NCI-H748 (cell line): Measurements from ENCODE around the gene PLXDC2.
"Not testable (repeated sequence)": the region's sequence is repeated elsewhere in the genome, so short reads cannot be mapped to it uniquely, and the experiment has no call there.

Source experiments
- DNase-seq: peaks from one replicate; lab custom pipeline; 2025; ENCODE audit not compliant: unreplicated experiment; lab: John Stamatoyannopoulos, UW

PLXDC2 gene

DNA sequence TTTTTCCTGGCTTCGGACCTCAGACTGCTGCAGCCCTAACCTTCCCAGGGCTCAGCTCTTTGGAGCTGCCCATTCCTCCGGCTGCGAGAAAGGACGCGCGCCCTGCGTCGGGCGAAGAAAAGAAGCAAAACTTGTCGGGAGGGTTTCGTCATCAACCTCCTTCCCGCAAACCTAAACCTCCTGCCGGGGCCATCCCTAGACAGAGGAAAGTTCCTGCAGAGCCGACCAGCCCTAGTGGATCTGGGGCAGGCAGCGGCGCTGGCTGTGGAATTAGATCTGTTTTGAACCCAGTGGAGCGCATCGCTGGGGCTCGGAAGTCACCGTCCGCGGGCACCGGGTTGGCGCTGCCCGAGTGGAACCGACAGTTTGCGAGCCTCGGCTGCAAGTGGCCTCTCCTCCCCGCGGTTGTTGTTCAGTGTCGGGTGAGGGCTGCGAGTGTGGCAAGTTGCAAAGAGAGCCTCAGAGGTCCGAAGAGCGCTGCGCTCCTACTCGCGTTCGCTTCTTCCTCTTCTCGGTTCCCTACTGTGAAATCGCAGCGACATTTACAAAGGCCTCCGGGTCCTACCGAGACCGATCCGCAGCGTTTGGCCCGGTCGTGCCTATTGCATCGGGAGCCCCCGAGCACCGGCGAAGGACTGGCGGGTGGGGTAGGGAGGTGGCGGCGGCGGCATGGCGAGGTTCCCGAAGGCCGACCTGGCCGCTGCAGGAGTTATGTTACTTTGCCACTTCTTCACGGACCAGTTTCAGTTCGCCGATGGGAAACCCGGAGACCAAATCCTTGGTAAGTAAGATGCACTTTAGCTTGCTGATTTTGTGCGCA is at the start of gene PLXDC2:
TSS of gene PLXDC2 (plus strand) at position 22 of the 820 bp plus-strand sequence.
- DNase-seq: peak; percentile 50

DNA sequence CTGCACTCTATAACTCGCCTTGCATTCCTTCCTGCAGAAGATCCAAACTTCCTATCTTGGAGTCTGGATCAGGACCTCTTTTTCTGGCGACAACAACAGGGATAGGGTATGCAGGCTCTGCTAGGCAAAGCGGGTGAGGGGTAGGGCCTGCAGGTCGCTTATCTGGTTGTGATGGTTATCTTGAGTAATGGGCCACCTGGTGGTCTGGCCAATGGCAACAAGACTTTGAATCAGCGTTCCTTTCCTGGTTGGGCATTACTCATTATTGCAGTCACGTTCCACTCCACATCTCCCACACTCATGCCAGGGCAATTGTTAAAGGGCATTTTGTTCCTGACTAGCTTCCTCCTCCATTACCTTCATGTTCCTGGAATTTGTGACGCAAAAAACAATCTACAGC is 48.4 kb upstream of the PLXDC2 start:
- peak; percentile 6 for DNase-seq

DNA sequence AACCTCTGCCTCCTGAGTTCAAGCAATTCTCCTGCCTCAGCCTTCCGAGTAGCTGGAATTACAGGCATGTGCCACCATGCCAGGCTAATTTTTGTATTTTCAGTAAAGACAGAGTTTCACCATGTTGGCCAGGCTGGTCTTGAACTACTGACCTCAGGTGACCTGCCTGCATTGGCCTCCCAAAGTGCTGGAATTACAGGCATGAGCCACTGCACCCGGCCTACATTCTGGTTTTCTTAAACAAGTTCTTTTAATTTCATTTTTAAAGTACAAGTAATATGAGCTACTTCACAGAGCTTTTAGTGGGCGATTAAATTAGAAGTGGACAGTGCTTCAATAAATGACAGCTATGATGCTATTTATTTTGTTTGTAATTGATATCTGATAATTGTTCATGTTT is 46.4 kb upstream of the PLXDC2 start:
- DNase-seq: not testable (repeated sequence)

DNA sequence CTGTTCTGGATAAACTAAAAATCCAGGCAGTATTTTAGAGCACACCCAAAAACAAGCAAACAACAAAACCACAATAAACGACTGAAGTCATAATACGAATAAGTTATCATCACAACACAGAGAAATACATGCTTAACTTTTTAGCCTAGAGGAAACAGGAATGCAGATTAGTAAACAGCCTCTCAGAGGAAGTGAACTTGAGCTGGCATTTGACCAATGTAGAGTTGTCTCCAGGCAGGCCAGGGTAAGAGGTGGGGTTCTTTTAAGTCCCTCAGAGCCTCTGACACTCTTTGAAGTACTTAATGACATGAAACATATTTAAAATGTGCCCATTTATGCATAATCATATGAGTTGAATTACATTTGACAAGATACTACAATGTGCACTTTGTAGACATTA is 43.3 kb upstream of the PLXDC2 start:
- no peak for DNase-seq

DNA sequence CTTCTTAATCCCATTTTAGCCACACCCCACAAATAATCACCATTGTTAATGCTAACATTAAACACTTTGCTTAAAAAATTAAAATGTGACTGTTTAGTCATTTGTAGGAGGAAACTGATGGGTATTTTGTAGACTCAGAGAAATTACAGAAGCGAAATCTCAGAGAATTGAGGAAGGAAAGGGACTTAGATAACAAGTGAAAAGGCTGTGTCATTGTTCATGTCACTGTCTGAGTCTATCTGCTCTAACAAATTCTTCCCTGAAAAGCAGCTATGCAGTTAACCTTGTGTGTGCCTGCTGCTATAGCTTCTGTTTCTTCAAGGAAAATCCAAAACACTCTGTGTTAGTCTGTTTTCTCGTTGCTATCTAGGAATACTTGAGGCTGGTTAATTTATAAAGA is 40.9 kb upstream of the PLXDC2 start:
- DNase-seq: no peak

DNA sequence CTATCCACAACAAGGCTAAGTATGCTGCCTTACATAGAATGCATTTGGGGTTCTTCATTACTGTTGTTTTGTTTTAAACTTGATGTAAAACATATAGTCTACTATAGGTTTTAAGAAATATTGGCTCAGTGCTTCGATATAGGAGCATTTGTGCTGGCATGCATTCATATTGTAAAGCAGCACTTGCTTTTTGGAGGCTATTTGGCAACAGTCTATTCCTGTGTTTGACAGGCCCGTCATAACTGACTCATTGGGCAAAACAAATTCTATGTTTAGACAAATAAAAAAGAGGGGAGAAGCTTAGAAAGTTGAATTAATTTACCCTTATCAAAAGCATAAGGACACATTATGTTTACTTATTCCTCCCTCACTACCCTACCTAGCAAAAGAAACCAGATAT is 38.4 kb upstream of the PLXDC2 start:
- no peak for DNase-seq

DNA sequence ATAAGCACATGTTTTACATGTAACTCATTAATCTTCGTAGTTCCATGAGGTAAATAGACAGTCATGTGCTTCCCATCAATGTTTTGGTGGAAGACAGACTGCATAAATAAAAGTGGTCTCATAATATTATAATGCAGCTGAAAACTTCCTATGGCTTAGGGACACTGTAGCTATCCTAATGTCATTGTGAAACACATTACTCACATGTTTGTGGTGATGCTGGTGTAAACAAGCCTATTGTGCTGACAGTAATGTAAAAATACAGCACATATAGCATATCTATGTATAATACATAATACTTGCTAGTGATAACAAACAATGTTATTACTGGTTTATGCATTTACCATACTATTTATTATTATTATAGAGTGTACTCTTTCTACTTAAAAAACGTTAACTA is 37.2 kb upstream of the PLXDC2 start:
- no peak for DNase-seq

DNA sequence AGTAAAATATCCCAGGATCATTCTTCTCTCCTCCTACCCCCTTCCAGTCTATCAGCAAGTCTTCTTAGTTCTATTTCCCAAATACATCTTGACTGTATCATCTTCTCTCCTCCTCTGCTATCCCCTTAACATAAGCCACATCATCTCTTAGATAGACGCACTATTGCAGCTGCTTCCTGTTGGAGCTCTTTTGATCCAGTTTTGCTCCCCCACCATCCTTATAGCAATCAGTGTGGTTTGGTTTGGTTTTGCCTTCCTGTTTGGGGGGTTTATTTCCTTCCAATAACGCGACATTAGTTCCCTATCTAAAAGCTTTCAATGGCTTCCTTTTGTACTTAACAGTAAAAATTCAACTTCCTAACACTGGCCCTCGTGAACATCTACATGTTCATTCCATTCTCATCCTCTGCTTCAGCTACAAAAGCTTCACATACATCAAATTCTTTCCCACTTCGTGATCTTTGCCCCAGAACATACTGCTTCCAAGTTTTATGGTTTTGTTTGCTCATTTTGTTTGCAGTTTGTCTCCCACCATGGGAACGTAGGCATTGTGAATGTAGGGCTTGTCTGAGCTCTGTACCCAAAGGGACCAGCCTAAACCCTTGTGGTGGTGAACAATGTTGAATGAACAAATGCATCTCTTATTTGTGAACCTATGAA is 33.7 kb upstream of the PLXDC2 start:
- no peak for DNase-seq

DNA sequence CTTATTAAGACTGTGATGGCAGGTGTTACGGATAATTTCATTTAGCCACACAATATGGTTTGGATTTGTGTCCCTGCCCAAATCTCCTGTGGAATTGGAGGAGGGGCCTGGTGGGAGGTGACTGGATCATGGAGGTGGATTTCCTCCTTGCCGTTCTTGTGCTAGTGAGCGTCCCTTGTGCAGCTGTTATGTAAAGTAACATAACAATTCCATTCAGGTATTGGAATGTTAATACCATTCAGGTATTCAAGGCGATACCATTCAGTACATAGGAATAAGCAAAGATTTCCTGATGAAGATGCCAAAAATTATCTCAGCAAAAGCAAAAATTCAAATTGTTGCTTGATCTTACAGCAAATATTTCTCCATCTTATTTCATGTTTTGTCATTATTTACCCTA is 32.5 kb upstream of the PLXDC2 start:
- DNase-seq: no peak

DNA sequence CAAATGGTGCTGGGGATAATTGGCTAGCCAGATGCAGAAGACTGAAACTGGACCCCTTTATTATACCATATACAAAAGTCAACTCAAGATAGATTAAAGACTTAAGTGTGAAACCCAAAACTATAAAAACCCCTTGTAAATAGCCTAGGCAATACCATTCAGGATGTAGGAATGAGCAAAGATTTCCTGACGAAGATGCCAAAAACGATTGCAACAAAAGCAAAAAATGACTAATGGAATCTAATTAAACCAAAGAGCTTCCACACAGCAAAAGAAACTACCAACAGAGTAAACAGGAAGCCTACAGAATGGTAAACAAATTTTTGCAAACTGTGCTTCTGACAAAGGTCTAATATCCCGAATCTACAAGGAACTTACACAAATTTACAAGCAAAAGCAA is 30.9 kb upstream of the PLXDC2 start:
- DNase-seq: no peak

DNA sequence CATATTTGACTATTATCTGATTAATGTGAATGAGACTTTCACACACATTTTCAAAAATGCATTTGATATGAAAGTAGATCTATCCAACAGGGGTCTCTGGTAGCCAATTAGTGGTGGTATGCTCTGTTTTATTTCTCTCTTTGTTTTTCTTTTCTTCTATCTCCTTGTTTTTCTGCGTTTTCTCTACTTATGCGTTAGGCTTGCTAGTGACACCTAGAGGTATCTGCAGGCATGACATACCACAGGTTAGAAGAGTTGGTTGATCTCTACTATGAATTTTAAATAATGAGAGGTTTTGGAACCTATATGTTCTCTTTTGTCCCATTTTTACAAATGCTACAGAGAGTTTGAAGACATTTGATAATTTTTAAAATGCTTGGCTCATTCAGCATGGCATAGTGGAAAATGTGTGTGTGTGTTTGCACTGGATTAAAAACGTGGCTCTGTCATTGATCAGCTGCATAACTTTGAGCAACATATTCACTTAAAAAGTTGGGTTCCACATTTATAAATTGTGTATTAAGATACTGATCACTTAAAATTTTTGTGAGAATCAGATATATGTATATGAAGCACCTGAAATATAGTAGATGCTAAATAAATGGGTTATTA is 28.1 kb upstream of the PLXDC2 start:
- peak; percentile 38 for DNase-seq

DNA sequence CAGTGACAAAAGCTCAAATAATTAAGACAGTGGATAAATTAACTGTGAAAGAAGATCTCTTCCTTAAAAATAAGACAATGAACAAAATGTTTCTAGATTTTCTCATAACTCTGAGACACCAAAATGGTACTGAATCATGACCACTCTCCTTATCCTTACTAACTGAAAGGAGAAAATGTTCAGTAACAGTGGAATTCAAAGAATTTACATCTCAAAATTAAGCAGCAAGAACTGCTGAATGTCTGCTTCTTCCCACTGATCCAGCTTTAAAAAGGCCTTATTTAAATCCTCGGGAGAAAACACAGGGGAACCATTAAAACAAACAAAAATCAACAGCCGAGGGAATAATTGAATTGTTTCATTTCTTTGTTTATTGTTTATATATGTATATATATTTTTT is 27.3 kb upstream of the PLXDC2 start:
- no peak for DNase-seq

DNA sequence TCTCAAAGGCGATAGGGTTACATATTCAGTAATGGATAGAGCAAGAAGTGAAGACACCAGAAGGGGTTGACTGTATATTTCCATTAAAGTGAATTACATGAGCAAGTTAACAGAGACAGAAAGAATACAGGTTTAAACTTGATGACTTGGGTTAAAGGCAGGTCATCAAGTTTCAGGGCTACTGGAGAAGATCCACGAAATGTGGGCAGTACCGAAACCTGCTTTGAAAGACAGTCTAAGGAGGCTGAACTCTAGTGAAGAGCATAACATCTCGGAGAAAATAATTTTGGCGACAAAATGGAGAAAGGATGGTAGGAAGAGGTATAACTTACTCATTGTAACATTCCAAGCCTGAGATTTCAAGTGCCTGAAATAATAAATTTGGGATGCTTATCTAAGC is 26.6 kb upstream of the PLXDC2 start:
- DNase-seq: no peak

DNA sequence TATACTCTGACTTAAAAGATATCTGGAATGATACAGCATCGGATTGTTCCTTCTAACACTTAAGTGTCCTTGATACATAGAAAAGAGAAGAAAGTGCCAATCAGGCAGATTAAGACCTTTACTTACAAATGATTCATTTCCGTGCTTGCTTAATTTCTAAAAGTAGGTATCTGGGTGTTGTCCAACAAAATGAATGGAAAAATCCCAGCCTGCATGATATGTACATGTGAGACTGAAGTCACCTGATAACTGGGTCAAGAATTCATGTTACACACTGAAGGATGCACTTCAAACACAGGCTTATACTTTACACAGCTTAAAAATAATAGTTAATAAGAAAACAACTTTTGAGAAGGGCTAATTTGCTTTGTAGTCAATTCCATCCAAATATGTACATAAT is 25.2 kb upstream of the PLXDC2 start:
- no peak for DNase-seq

DNA sequence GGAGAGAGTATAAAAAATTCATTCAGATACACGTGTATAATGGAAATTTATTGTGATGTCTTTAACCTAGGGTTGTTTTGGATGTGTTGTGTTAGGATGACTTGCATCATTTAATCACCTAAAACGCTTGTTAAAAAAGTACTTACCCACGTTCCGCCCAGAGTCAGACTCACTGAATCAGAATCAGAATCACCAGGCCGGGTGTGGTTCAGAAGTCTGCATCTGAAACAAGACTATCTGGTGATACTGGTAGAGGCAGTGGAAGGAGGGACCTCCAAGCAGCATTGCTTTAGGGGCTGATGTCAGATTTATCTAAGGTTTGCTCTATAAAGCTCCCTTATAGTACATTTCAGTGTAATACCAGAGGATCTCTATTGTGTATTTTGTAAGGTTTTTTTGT is 20.5 kb upstream of the PLXDC2 start:
- DNase-seq: no peak

DNA sequence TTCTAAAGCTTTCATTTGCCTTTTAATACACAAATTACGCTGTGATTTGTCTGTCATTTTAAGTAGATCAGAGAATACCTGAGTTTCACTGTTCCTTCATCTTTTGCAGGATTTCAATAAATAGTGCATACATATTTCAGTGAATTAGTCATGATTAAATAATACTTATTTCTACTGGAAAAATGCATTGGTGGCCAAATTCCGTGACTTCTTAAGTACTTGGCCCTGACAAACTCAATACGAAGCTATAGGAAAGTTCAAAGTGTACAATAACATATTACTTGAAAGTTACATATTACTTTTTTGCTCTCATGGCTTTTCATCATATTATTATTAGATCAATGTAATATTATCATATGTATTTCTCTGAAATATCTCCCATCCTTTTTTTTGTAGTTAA is 16.1 kb upstream of the PLXDC2 start:
- DNase-seq: no peak

DNA sequence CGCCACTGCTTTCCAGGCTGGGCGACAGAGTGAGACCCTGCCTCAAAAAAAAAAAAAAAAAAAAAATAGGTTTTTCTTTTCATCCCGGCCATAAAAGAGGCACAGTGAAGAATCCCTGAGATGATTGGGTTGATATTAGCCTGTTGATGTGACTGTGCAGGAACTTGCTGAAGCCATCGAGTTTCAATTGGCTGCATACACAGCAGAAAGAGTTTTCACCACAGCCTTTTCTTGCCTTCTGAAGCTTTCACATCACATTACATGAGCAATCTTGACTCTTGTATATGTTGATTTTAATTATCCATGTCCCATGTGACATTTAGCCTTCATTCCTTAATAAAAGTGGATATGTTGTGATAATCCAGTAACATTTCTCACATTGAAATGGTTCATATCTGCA is 14.9 kb upstream of the PLXDC2 start:
- DNase-seq: no peak

DNA sequence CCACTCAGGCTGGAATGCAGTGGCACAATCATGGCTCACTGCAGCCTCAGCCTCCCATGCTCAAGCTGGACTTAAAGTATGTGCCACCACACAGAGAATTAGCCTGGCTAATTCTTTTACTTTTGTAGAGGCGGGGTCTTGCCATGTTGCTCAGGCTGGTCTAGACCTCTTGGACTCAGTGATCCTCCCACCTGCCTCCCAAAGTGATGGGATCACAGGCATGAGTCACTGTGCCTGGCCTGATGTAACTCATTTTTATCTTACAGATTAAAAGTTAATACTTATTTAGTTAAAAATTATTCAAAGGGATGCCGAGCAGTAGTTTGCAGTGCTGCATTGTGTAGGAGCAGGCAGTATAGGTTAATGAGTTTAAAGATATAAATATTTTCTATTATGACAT is 12.6 kb upstream of the PLXDC2 start:
- no peak for DNase-seq

DNA sequence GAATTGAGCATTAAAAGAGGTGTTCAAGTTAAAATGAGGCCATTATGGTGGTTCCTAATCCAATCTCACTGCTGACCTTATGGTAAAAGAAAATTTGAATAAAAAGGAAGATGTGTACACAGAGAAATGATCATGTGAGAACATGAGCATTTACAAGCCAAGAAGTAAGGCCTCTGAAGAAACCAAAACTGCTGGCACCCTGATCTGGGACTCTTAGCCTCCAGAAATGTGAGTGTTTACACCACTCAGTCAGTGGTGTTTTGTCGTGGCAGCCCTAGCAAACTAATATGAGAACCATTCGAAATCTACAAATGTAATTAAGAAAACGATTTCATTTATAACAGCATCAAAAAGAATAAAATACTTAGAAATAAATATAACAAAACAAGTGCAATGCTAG is 6.8 kb upstream of the PLXDC2 start:
- DNase-seq: no peak

DNA sequence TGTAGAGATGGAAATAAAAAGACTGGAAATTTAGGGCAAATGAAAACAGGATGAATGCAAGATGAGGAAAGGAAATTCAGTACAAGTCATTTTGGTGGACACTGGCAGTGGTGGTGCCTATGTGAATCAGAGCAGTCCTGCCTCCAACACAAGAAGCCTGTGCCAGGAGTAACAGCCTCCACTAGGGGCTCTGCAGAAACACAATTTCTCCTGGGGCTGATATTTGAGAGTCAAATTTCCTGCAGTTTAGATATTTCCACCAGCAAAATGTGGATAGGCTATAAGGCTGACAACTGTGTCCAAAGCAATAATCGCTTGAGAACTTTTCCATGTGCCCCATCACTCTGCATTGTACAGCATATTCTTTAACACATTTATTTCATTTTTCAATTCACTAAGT is 4.7 kb upstream of the PLXDC2 start:
- peak; percentile 24 for DNase-seq

DNA sequence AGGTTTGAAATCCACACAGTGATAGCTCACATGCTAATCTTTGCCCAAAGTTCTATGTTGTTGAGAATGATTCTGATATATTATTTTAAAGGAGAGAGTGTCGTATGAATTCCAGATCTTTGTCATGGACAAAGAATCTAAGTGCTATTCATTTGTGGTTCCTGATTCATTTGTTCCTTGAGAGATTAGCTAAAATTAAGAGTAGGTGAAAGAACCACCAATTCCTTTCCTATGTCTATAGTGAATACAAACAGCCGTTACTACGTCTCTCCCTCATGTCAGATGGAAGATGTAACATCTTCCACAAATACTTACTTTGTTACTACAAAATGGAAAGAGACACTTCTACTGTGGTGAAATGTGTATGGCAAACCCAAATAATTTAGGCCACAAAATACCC is 3.3 kb upstream of the PLXDC2 start:
- DNase-seq: no peak

DNA sequence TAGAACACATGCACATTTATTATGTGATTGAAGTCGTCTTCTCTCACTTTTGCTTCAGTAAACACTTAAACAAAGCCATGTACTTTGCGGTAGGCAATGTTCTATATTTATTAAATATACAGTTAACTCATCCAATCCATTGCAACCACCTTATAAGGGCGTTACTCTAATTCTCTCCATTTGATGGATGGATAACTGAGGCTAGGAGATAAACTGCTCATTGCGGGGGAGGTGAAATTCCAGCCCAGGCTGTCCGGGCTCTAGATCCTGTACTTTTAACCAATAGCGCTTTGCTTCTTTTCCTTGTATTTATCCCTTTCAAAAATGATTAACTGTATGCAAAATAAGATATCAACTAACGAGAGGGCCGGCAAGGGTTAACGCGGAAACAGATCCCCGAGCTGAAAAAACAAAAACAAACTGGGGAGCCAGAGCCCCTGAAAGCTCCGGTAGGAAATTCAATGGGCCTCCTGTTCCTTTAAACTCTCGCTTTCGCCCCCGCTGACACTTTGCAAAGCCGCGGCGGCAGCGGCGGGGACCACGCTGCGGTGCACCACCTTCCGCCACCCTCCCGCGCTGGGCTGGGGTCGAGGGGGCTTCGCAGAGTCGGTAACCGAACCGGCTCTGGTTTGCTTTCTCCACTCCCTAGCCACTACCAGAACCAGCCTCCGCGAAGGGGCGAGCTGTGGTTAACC is 1.0 kb upstream of the PLXDC2 start:
- peak; percentile 33 for DNase-seq
